K562 (cell line): Measurements from ENCODE around the gene ATXN1L. TPM values are rescaled to one million over a fixed set of nuclear protein-coding genes. Genes with fewer than 3 reads are reported as not detected.

Experiments
- BMI1 ChIP-seq: fragments of 150-350 bp; IDR thresholded peaks from 2 replicates; pipeline ENCODE4 v1.6.1; 2014; ENCODE audit warnings: low read length
- CBFA2T2 ChIP-seq: fragments of 450-650 bp; conservative IDR thresholded peaks from 2 replicates; pipeline ENCODE4 v1.6.1; 2017; ENCODE audit warnings: mild to moderate bottlenecking
- ELF2 ChIP-seq: fragments of 250-450 bp; sonication (Bioruptor Pico); IDR thresholded peaks from 2 replicates; pipeline ENCODE4 v1.5.0; 2021; ENCODE audit warnings: mild to moderate bottlenecking
- ETV1 ChIP-seq: fragments of 450-650 bp; conservative IDR thresholded peaks from 2 replicates; pipeline ENCODE4 v1.6.1; 2016; ENCODE audit warnings: missing genetic modification characterization, control low read depth, low read depth, missing compliant biosample characterization
- FOXM1 ChIP-seq, 2 experiments: fragments of 450-650 bp in 1 of 2; sonication (generic) in 1 of 2; formaldehyde crosslinking in 1 of 2; IDR thresholded peaks; 2 replicates each; pipeline versions ENCODE4 v1.6.1 to v1.9.0; 2017 to 2022; ENCODE audit warnings: low read depth in 2 of 2, mild to moderate bottlenecking in 2 of 2, missing genetic modification reagents in 1 of 2, moderate library complexity in 1 of 2
- MCM7 ChIP-seq, 2 experiments: fragments of 450-650 bp; IDR thresholded peaks; 2 replicates each; pipeline ENCODE4 v1.6.1; 2016 to 2018
- MTA3 ChIP-seq: fragments of 450-650 bp; formaldehyde crosslinking; IDR thresholded peaks from 2 replicates; pipeline ENCODE4 v1.6.1; 2017; ENCODE audit warnings: mild to moderate bottlenecking, borderline replicate concordance
- NFYB ChIP-seq: IDR thresholded peaks from 2 replicates; pipeline ENCODE4 v1.6.1; 2011; ENCODE audit warnings: mild to moderate bottlenecking, moderate library complexity; ENCODE audit not compliant: insufficient read length; ENCODE audit errors: extremely low read depth
- POLR2H ChIP-seq: IDR thresholded peaks from 2 replicates; pipeline ENCODE4 v1.6.1; 2016; ENCODE audit warnings: missing genetic modification characterization, low read depth, mild to moderate bottlenecking, control low read depth, missing compliant biosample characterization, moderate library complexity
- POLR3G ChIP-seq: IDR thresholded peaks from 2 replicates; pipeline ENCODE4 v1.6.1; 2011; ENCODE audit not compliant: insufficient read length, insufficient replicate concordance; ENCODE audit errors: extremely low read depth
- RAD51 ChIP-seq: fragments of 450-650 bp; IDR thresholded peaks from 2 replicates; pipeline ENCODE4 v1.7.1; 2016; ENCODE audit warnings: low read depth, mild to moderate bottlenecking, borderline replicate concordance
- ZSCAN29 ChIP-seq: fragments of 450-650 bp; IDR thresholded peaks from 2 replicates; pipeline ENCODE4 v1.6.1; 2017
- ZSCAN32 ChIP-seq: fragments of 450-650 bp; formaldehyde crosslinking; IDR thresholded peaks from 2 replicates; pipeline ENCODE4 v1.4.0; 2020; ENCODE audit warnings: mild to moderate bottlenecking, moderate library complexity
- polyA plus RNA-seq, 8 experiments: library from polyadenylated mRNA; depleted of rRNA in 4 of 8; stranded (reverse) in 5 of 8; unstranded in 3 of 8; fragments of >200 nt; fragmentation: Nextera tagmentation in 2 of 8; fragmentation: Illumina TruSeq in 1 of 8; extraction: Ambion mirVana in 2 of 8; extraction: Trizol in 1 of 8; gene quantifications; 2 replicates each; pipeline versions ENCODE4 v1.2.1 to v1.2.3, GENCODE V29; 2011 to 2014; ENCODE audit warnings: inconsistent platforms in 1 of 8, missing spikeins in 1 of 8
- total RNA-seq, 7 experiments: library from RNA; depleted of rRNA in 6 of 7; stranded (reverse); fragments of >200 nt in 6 of 7; fragmentation: Illumina TruSeq in 2 of 7; extraction: Trizol in 2 of 7; gene quantifications; 2 replicates each; pipeline versions ENCODE4 v1.2.1 to v1.2.3, GENCODE V29; 2011 to 2021; ENCODE audit warnings: low replicate concordance in 1 of 7
- TF ChIP-seq, protein P1 (sequence below), 2 experiments: IDR thresholded peaks; 2 replicates each; pipeline ENCODE4 v1.6.1; 2012; ENCODE audit warnings: improper control_type of control experiment in 2 of 2, low read depth in 2 of 2, low read length in 2 of 2, borderline replicate concordance in 1 of 2
- TF ChIP-seq, protein P2 (sequence below): fragments of 450-650 bp; IDR thresholded peaks from 2 replicates; pipeline ENCODE4 v1.6.1; 2018; ENCODE audit not compliant: partially characterized antibody
- TF ChIP-seq, protein P3 (sequence below): fragments of 450-650 bp; IDR thresholded peaks from 2 replicates; pipeline ENCODE4 v1.6.1; 2016; ENCODE audit warnings: borderline replicate concordance
- TF ChIP-seq, protein P4 (sequence below): fragments of 450-650 bp; IDR thresholded peaks from one replicate; pipeline ENCODE4 v1.6.1; 2018; ENCODE audit warnings: mild to moderate bottlenecking, moderate library complexity; ENCODE audit not compliant: partially characterized antibody

ATXN1L gene
- total and polyA plus RNA-seq, 9 of the 15 experiments (the other 6 are each of a cell fraction or from before 2014, with no cell fraction given): 1.4 to 11.3 (median 9.3) TPM

DNA sequence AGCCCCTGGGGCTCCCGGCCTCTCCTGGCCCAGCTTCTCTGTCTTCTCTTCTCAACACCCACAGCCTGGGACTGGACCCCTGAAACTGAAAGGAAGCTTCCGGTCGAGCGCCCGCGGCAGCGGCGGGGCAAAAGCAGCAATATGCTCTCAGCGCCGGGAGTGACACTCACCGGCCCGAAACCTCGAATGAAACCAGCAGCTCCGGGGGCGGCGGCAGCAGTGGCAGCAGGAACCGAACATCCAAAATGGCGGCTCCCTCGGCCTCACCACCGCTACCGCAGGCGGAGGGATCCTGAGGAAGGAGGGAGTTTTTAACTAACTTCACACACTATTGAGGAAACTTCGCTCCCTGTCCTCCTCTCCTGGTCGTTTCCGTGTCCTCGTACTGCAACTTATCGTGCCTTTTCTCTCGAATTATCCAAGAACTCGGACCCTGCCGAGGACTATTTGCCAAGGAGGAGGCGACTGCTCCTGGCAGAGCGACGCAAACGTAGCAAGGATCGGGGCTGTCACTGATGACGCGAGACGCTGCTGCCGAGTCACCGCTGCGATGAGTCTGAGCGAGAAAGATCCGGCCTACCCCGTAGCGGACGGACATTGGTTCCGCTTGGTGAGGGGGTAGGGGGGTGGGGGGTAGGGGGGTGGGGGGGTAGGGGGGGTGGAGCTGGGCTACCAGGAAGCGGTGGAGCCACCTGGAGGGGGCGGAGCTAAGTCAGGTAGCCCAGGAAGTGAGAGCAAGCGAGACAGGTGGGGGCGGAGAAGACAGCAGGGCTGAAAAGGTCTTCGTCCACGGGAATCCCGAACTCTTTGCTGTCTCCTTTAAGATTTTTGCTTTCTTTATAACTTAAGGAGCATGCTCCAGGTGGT lies 37.0 kb upstream of the ATXN1L start, which contains the start of gene AP1G1 (continued):
- TF ChIP-seq, protein P1, sequence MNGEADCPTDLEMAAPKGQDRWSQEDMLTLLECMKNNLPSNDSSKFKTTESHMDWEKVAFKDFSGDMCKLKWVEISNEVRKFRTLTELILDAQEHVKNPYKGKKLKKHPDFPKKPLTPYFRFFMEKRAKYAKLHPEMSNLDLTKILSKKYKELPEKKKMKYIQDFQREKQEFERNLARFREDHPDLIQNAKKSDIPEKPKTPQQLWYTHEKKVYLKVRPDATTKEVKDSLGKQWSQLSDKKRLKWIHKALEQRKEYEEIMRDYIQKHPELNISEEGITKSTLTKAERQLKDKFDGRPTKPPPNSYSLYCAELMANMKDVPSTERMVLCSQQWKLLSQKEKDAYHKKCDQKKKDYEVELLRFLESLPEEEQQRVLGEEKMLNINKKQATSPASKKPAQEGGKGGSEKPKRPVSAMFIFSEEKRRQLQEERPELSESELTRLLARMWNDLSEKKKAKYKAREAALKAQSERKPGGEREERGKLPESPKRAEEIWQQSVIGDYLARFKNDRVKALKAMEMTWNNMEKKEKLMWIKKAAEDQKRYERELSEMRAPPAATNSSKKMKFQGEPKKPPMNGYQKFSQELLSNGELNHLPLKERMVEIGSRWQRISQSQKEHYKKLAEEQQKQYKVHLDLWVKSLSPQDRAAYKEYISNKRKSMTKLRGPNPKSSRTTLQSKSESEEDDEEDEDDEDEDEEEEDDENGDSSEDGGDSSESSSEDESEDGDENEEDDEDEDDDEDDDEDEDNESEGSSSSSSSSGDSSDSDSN (IDR thresholded peaks at IDR 0.05; ENCODE audit: borderline replicate concordance in 1 of 2, low read depth in 2 of 2, low read length in 2 of 2): peak; percentile 24 to 41; a peak in 2 of 4 replicates
- peak in 1 of 2 experiments; percentile 85; a peak in 1 of 4 replicates for TF ChIP-seq MCM7 (IDR thresholded peaks at IDR 0.05)
- peak; percentile 67; the same call in 1 of the 2 replicates for TF ChIP-seq FOXM1 (IDR thresholded peaks at IDR 0.05; ENCODE audit: low read depth)
- peak; percentile 69; the same call in 1 of the 2 replicates for TF ChIP-seq FOXM1 (CRISPR knock-in tag; IDR thresholded peaks at IDR 0.05; ENCODE audit: low read depth)
- TF ChIP-seq, protein P2, sequence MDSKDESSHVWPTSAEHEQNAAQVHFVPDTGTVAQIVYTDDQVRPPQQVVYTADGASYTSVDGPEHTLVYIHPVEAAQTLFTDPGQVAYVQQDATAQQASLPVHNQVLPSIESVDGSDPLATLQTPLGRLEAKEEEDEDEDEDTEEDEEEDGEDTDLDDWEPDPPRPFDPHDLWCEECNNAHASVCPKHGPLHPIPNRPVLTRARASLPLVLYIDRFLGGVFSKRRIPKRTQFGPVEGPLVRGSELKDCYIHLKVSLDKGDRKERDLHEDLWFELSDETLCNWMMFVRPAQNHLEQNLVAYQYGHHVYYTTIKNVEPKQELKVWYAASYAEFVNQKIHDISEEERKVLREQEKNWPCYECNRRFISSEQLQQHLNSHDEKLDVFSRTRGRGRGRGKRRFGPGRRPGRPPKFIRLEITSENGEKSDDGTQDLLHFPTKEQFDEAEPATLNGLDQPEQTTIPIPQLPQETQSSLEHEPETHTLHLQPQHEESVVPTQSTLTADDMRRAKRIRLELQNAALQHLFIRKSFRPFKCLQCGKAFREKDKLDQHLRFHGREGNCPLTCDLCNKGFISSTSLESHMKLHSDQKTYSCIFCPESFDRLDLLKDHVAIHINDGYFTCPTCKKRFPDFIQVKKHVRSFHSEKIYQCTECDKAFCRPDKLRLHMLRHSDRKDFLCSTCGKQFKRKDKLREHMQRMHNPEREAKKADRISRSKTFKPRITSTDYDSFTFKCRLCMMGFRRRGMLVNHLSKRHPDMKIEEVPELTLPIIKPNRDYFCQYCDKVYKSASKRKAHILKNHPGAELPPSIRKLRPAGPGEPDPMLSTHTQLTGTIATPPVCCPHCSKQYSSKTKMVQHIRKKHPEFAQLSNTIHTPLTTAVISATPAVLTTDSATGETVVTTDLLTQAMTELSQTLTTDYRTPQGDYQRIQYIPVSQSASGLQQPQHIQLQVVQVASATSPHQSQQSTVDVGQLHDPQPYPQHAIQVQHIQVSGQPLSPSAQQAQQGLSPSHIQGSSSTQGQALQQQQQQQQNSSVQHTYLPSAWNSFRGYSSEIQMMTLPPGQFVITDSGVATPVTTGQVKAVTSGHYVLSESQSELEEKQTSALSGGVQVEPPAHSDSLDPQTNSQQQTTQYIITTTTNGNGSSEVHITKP: peak; percentile 81
- peak; percentile 67; the same call in 1 of the 2 replicates for TF ChIP-seq RAD51
- peak; percentile 81 for TF ChIP-seq ELF2 (CRISPR knock-in tag)
- TF ChIP-seq, protein P3, sequence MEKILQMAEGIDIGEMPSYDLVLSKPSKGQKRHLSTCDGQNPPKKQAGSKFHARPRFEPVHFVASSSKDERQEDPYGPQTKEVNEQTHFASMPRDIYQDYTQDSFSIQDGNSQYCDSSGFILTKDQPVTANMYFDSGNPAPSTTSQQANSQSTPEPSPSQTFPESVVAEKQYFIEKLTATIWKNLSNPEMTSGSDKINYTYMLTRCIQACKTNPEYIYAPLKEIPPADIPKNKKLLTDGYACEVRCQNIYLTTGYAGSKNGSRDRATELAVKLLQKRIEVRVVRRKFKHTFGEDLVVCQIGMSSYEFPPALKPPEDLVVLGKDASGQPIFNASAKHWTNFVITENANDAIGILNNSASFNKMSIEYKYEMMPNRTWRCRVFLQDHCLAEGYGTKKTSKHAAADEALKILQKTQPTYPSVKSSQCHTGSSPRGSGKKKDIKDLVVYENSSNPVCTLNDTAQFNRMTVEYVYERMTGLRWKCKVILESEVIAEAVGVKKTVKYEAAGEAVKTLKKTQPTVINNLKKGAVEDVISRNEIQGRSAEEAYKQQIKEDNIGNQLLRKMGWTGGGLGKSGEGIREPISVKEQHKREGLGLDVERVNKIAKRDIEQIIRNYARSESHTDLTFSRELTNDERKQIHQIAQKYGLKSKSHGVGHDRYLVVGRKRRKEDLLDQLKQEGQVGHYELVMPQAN: peak; percentile 75; the same call in 1 of the 2 replicates
- peak; percentile 95 for TF ChIP-seq MTA3
- no peak for TF ChIP-seq BMI1
- TF ChIP-seq POLR2H (tag): peak; percentile 59; the same call in 1 of the 2 replicates
- peak; percentile 76 for TF ChIP-seq ETV1 (tag)
- TF ChIP-seq POLR3G: no peak
- no peak for TF ChIP-seq CBFA2T2
- no peak for TF ChIP-seq ZSCAN32
- TF ChIP-seq NFYB: no peak
- TF ChIP-seq, protein P4, sequence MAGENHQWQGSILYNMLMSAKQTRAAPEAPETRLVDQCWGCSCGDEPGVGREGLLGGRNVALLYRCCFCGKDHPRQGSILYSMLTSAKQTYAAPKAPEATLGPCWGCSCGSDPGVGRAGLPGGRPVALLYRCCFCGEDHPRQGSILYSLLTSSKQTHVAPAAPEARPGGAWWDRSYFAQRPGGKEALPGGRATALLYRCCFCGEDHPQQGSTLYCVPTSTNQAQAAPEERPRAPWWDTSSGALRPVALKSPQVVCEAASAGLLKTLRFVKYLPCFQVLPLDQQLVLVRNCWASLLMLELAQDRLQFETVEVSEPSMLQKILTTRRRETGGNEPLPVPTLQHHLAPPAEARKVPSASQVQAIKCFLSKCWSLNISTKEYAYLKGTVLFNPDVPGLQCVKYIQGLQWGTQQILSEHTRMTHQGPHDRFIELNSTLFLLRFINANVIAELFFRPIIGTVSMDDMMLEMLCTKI: no peak
- TF ChIP-seq ZSCAN29: no peak
